ENCODE data around the gene HELZ. TPM values are rescaled to one million over a fixed set of nuclear protein-coding genes. Genes with fewer than 3 reads are reported as not detected.

HELZ gene
- total and polyA plus RNA-seq, 10 donors: 2.5 to 154 (median 88.7) TPM

- TF ChIP-seq POLR2AphosphoS5 (IDR thresholded peaks at IDR 0.05): no peak
- TF ChIP-seq POLR2A (IDR thresholded peaks at IDR 0.05): no peak
- no peak for TF ChIP-seq CTCF (IDR thresholded peaks at IDR 0.05 in 8 of 11, conservative IDR thresholded peaks at IDR 0.05 in 3 of 11)
- WGBS, 5 donors: 90 to 96% (median 91%) methylated on average over 3 of the region's 3 CpGs
Observed at GRCh38 chr17:67161573-67161972, 83.4 kb downstream of the HELZ start.

GRCh38 chr17:67160791-67161190 is 84.2 kb downstream of the HELZ start:
- WGBS, 5 donors: 94 to 96% (median 94%) methylated on average over 8 of the region's 8 CpGs
- H3K4me1 ChIP-seq: peaks cover 0 to 22% (median 7%) of the 10 kb centered on the region in 6 donors
- no peaks in the 10 kb centered on the region for H3K9me3 ChIP-seq
- no peak overlapping the region for H3K4me3 ChIP-seq
- no peaks in the 10 kb centered on the region for H3K27me3 ChIP-seq (replicated peaks in 1 of 7)
- DNase-seq: no peak
- H3K27ac ChIP-seq: no peak overlapping the region
- peaks cover 0 to 96% (median 37%) of the 10 kb centered on the region in 6 donors for H3K36me3 ChIP-seq
- intact Hi-C loops (cut with DNase I; ENCODE audit: low total_unique reads): no loop called here
- TF ChIP-seq POLR2A (IDR thresholded peaks at IDR 0.05) (no peak), POLR2AphosphoS5 (IDR thresholded peaks at IDR 0.05) (no peak), CTCF (IDR thresholded peaks at IDR 0.05 in 8 of 11, conservative IDR thresholded peaks at IDR 0.05 in 3 of 11) (no peak)

More at GRCh38 chr17:67161573-67161972, 83.4 kb downstream of the HELZ start:
- DNase-seq: no peak
- peaks cover 0 to 22% (median 7%) of the 10 kb centered on the region in 6 donors for H3K4me1 ChIP-seq
- no peak overlapping the region for H3K27ac ChIP-seq
- H3K9me3 ChIP-seq: no peaks in the 10 kb centered on the region
- H3K27me3 ChIP-seq (replicated peaks in 1 of 7): no peaks in the 10 kb centered on the region
- H3K4me3 ChIP-seq: no peak overlapping the region
- intact Hi-C loops (cut with DNase I; ENCODE audit: low total_unique reads): no loop called here
- peaks cover 0 to 98% (median 44%) of the 10 kb centered on the region in 6 donors for H3K36me3 ChIP-seq

- Histone ChIP-seq H3K4me3 (no peak overlapping the region), H3K9me3 (no peaks in the 10 kb centered on the region), H3K4me1 (peaks cover 0 to 13% (median 5%) of the 10 kb centered on the region in 6 donors), H3K36me3 (peaks cover 0 to 84% (median 24%) of the 10 kb centered on the region in 6 donors), H3K27ac (no peak overlapping the region), H3K27me3 (replicated peaks in 1 of 7) (no peaks in the 10 kb centered on the region)
- no peak for TF ChIP-seq POLR2AphosphoS5 (IDR thresholded peaks at IDR 0.05)
- TF ChIP-seq POLR2A (IDR thresholded peaks at IDR 0.05): no peak
- no peak for TF ChIP-seq CTCF (IDR thresholded peaks at IDR 0.05 in 8 of 11, conservative IDR thresholded peaks at IDR 0.05 in 3 of 11)
- DNase-seq: no peak
- intact Hi-C loops (cut with DNase I; ENCODE audit: low total_unique reads): no loop called here
Observed at GRCh38 chr17:67157732-67158639, 87.0 kb downstream of the HELZ start.
